HG02678 (cell line): Measurements from ENCODE around the gene SPPL3.
"Not testable (repeated sequence)": the region's sequence is repeated elsewhere in the genome, so short reads cannot be mapped to it uniquely, and the experiment has no call there.

Experiments used
- ATAC-seq: cut with Tn5 transposase; IDR thresholded peaks from one replicate; pipeline ENCODE4 v1.9.1; 2021; ENCODE audit warnings: mild to moderate bottlenecking, moderate library complexity; ENCODE audit not compliant: unreplicated experiment

The SPPL3 gene

DNA sequence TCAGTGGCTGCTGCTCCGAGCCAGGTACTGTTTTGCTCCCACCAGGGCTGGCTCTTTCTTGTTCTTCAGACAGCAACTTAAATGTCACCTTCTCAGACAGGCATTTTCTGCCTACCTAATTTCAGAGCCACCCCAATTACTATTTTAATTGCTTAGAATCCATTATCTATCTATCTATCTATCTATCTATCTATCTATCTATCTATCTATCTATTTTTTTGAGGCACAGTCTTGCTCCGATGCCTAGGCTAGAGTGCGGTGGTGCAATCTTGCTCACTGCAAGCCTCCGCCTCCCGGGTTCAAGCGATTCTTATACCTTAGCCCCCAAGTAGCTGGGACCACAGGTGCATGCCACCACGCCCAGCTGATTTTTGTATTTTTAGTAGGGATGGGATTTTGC, 58.5 kb downstream of the SPPL3 start:
- ATAC-seq, result no peak

DNA sequence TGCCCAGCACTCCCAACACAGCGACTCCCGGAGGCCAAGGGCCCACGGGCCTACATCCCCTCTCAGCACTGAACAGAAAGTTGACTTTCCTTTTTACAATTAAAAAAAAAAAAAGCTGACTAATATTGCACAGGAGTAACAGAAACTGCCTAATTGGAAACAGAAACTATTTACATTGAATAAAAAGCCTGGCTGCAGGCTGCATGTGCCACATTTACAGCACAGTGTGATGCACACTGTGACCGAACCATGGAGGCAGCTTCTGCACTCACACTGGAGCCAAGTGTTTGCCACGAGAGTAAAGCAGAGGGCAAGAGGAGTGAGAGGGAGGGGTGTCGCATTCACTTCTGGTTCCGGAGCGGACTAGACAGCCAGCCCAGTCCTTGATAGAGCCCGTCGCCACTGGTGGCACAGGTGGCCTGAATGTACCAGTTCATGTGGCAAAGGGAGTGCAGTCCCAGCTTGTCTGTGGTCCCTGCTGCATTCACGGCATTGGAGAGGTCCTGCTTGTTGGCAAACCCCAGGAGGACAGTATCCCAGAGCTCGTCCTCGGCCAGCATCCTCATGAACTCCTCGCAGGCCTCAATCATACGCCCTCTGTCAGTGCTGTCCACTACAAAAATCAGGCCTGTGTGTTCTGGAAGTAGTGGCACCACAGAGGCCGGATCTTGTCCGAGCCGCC, 59.2 kb downstream of the SPPL3 start:
- ATAC-seq, result no peak

DNA sequence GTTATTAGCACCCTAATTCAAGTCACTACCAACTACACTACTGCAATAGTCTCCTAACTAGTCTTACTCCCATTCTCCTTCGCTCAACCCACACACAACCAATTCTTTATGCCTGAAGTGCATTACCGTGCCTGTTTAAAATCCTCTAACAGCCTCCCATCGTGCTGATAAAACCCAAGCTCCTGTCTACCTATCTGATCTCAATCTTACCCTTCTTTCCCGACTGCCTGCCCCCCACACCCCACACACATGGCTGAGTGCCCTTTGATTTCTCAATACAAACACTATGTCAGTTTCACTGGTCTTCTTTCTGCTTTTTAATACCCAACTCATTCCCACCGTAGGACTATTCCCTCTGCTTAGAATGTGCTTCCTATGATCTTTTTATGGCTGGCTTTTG, 59.9 kb downstream of the SPPL3 start:
- ATAC-seq, result no peak

DNA sequence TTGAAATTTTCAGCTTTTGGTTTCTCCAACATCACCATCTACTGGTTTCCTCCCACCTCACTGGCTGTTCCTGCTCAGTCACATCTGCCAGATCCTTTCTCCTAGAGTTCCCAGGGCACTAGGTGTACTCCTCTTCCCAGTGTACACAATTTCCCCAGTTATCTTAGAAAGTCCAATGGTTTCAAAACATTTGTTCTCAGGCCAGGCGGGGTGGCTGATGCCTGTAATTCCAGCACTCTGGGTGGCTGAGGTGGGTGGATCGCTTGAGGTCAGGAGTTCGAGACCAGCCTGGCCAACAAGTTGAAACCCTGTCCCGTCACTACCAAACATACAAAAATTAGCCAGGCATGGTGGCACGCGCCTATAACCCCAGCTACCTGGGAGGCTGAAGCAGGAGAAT, 60.7 kb downstream of the SPPL3 start:
- ATAC-seq, result no peak

DNA sequence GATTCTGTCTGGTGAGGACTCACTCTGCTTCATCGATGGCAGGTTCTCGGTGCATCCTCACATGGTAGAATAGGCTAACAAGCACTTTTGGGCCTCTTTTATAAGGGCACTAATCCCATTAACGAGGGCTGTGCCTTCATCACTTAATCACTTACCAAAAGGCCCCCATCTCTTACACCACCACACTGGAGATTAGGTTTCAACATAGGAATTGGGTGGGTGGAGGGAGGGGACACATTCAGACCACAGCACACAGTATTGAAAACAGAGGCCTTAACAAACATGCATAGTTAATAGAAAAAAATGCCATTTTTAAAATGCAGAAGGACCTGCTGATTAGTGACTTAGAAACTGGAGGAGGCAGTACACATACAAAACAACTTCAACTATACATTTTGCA, 61.6 kb downstream of the SPPL3 start:
- ATAC-seq, result no peak

DNA sequence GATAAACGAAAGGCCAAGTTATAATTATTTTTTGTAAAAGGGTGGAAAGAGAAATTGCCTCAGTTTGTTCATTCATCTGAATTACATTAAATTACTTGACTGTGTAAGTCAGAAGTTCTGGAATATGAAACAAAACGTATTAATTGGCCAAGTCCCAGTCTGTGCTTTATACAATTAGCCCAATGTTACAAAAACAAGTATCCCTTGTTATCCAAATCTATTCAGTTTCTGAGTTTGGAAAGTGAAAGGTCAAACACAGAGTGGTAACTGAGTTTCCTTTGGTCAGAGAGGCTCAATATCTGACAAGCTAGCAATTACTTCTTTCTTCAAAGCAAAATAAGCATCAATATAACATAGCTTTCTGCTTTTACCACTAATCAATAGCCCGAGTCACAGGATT, 62.6 kb downstream of the SPPL3 start:
- no peak for ATAC-seq

DNA sequence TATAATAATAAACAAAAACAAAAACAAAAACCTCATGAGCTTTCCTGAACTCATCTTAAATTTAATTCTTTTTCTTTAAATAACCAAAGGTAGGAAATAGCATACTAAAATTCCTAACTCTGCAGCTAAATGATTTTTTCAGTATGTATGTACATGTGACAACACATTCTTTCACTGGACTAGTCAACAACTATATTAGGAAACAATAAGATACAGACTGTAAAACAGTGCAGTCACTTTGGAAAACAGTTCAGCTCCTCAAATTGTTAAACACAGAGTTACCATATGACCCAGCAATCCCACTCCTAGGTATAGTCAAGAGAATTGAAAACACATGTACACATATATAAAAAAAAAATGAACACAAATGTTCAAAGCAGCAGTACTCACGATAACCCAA, 64.7 kb downstream of the SPPL3 start:
- ATAC-seq, result no peak

DNA sequence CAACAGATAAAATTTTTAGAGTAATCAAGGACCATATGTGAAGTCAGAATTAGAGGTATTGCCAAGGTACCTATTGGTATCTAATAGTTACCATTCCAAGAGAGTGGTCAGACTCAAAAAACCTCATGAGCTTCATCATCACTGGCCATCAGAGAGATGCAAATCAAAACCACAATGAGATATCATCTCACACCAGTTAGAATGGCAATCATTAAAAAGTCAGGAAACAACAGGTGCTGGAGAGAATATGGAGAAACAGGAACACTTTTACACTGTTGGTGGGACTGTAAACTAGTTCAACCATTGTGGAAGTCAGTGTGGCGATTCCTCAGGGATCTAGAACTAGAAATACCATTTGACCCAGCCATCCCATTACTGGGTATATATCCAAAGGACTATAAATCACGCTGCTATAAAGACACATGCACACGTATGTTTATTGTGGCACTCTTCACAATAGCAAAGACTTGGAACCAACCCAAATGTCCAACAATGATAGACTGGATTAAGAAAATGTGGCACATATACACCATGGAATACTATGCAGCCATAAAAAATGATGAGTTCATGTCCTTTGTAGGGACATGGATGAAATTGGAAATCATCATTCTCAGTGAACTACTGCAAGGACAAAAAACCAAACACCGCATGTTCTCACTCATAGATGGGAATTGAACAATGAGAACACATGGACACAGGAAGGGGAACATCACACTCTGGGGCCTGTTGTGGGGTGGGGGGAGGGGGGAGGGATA, 65.4 kb downstream of the SPPL3 start:
- ATAC-seq, result not testable (repeated sequence)

DNA sequence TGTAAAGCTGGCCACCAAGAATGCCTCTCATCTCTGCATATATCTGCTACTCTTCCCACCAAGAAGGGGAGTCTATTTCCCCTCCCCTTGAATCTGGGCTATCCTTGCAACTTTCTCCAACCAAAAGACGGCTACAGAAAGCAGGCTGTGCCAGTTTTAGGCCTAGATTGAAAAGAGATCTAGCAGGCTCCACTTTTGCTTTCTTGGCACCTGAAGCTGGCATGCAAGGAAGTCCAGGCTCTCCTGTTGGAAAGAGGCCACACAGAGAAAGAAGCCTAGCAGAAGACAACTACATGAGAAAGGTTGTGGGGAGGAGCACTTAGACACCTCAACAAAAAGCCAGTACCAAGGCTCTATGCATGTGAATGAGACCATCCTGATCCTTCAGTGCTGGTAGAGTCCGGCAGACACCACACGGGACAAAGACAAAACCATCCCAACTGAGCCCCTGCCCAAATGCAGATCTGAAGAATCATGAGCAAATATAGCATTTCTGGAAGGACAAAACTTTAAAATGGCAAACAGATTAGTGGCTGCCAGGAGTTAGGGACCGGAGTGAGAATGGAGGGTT, 68.0 kb downstream of the SPPL3 start:
- ATAC-seq, result no peak

DNA sequence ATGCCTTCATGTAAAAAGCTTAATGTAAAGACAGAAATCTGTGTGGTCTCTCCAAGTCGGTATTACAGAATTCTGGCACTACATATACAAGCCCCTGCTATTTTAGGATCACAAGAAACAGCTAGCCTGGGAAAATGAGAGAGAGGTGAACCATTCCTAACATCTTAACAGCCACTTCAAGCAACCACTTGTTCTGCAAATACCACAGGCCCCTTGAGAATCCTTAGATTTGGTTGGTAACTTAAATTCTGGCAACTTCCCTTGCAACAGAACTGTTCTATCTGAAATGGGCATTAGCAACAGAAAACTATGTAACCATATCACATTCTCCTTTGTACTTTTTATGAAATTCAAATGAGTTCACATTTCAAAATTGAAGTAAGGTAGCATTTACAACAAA, 68.5 kb downstream of the SPPL3 start:
- ATAC-seq, result no peak

DNA sequence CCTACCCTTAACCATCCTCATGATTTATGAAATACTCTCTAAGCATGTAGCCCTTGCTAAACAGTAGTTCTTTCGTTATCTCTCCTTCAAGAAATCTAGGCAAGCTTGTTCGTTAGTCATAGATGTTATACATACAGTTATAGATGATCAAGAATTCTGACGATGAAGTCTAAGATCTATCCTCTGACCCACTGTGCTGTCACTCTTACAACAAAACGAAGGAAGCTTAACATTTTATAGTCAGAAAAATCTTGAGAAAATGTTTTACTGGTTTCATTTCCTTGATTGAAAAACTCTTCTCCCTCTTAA, 68.9 kb downstream of the SPPL3 start:
- no peak for ATAC-seq

DNA sequence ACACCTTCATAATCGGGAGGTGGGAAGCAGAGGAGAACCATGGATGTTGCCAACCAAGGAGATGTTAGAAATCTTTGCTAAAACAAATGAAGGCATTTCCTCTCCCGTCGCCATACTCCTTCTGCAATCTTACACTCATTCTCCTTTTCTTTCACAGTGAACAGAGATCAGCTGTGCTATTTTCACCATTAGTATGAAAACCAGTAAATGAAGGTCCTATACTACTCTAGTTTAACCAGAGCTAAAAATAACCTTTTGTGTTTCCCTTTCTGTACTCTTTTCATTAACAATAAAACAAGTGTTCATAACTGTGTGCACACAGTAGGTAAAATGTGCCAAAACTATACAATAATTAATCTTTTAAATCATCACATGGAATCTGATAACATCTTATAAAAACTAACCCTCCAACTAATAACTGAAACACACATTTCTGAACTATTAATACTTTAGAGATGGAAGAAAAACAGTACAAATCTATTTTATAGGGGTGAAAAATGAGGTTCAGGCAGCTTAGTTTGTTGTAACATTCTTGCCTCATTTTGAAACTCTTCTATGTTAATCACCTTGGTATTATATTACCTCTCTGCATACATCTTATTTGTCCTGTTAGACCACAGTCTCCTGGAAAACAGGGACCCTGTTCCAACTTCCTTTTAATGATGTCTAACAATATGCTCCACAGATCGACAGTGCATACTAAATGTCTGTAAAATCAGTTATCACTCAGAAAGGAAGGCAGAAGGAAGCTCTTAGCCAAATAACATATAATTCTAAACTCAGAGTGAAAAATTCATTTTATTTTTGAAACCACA, 69.5 kb downstream of the SPPL3 start:
- ATAC-seq, result no peak

DNA sequence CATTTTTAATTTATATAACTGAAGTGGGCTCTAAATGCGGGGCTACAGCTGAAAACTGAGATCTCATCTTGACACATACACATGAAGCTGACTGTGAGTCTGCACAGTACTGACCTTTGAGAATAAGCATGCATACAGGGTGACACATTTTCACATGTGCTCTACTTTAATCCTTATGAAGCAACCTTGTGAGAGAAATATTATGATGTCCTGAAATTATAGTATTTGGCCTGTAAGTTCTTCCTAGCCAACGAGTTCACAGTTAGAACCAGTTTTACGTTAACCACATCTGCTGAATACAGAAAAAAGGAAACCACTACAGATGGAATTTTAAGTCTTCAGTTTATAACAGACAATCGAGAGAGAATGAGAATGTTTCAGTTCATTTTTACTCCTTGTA, 70.3 kb downstream of the SPPL3 start:
- no peak for ATAC-seq

DNA sequence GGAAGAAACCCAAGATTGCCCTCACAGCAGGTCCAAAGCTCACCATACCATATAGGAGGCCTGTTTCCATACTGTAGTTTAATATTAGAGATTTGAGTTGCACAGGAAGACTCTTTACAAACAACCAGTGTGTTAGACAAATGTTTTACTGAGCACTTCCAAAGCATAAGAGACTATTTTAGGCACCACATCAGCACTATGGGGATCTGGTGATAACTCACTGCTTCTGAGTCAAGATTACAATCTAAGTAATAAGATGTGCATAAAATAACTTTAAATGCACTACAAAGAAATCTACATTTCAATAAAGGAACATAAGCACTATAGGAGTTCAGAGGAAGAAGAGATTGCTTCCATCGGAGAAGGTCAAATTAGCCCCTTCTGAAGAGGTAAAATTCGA, 71.4 kb downstream of the SPPL3 start:
- ATAC-seq, result no peak

DNA sequence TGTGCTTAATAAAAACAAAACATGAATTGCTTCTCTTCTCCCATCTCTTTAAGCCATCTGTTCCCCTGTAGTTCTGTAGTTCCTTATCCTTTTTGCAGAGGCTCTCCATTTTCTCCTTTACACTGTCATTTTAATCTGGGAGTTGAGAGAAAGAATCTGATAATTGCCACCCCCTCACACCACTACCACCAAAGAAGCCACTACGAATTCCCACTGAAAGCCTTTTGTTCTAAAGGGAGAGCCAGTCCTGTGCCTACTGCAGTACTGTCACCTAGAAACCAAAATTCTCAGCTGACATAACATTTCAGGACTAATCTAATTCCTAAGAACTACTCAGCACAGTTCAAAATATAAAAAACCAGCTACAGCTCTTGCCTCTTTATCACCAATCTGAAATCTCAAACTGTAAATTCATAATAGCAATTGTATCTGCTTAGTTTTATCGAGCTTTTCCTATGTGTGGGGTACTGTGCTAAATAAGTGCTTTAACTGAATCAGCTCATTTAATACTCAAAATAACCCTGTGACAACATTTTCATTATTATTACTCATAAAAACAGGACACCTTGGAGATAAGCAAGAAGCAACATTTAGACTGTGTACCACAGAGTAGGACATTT, 72.4 kb downstream of the SPPL3 start:
- no peak for ATAC-seq

DNA sequence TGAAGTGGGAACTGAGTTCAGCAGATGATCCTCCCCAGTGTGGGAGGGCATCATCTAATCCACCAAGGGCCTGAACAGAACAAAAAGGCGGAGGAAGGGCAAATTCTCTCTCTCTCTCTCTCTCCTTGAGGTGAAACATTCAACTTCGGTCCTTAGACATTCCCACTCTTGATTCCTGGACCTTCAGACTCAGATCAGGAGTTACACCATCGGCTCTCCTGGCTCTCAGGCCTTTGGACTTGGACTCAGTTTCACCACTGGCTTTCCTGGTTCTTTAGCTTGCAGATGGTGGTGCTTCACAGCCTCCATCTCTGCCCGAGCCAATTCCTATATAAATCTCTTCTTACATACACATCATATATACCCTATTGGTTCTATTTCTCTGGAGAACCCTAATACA, 73.2 kb downstream of the SPPL3 start:
- no peak for ATAC-seq

DNA sequence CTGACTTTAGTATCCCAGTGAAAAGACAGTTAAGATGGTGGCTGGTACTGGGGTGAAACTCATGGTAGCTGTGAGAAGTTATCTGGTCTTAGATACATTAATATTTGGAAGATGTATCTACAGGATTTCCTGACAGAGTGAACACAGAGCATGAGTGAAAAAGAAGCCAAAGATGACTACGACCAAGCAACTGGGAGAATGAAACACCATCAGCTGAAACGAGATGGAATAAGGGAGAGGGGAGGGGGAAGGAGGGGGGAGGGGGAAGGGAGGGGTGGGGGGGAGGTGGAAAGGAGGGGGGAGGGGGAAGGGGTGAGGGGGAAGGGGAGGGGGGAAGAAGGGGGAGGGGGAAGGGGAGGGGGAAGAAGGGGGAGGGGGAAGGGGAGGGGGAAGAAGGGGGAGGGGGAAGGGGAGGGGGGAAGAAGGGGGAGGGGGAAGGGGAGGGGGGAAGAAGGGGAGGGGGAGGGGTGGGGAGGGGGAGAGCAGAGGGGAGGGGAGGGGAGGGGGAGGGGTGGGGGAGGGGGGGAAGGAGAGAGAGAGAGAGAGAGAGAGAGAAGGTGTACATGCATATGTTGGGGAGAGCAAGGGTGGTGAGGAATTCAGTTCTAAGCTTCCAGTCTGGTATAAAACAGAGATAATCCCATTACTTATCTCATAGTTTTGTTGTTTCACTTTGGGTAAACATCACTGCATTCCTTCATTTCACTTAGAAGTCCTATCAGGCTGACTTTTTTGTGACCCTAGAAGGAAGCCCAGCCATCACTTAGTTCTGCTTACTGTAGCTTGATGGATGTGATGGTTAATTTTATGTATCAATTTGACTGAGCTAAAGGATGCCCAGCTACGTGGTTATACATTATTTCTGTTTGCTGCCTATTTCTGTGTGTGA, 73.9 kb downstream of the SPPL3 start:
- no peak for ATAC-seq

DNA sequence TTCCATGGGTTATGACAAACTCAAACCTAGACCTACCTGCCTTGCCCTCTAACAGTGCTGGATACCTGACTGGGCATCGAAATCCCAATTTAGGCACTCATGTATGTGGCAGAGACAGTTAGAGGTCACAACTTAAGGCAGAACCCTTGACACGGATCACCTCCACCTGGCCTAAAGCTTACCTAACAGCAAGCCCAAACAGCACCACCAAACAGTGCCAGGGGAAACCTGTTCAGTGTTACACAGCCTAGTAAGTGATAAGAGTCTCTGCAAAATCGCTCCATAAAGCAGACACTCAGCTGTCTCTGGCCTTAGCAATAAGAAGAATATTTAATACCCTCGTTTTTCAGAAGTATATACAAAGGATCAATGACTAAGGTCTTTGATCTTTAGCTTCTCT, 77.8 kb downstream of the SPPL3 start:
- no peak for ATAC-seq

DNA sequence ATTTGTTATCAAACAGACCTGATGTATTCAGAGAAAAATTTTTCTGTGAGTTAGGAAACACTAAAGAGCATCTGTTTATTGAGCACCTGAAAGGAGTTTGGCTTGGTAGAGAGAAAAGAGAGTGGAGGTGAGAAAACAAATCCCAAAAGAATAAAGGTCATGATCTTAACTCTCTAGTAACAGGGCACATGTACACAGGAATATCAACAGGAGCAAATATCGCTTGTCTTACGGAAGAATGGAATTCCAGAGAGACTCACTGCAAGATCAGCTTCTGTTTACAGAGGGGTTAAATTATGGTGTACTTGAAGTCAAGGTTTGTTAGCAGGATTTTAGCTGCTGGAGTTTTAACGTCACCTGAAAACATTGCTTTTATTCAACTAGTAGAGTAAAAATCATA, 78.8 kb downstream of the SPPL3 start:
- ATAC-seq, result no peak

DNA sequence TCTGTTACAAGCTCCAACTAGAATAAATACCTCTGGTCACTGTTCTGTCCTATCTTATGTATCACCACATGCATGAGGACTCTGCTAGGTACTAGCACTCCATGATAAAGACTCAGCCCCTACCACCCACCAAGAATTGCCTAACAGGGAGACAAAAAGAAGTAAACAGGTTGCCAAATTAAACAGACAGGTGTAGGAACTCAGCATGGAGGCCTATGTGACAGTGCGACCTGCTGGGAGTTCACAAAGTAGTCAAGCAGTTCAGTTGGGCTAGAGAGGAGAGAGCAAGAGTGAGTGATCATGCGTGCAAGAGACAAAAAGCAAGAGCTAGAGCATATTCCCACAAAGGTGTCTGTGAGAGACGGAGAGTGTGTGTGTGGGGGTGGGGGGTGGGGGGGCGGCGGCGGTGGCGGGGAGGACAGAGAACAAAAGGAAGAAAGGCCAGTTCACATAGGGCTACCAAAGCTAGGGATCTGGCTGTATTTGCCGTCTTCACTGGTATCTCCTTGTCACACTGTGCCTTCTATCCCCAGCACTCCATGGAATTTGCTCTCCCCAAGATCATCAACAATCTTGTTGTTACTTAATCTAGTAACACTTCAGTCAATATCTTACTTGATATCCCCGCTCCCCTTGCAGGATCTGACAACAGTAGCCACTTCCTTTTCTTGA, 81.2 kb downstream of the SPPL3 start:
- no peak for ATAC-seq
